Umbilical cord (tissue), 2 donors: ENCODE data around the gene ZNF521. TPM values are rescaled to one million over a fixed set of nuclear protein-coding genes. Genes with fewer than 3 reads are reported as not detected.
A peak's percentile ranks its signal among the peaks of the same experiment; 100 is the strongest.

ENCODE experiments used
- DNase-seq: peaks from one replicate; pipeline ENCODE4 v3.0.0-alpha.2; 2015; ENCODE audit warnings: low spot score
- total RNA-seq: library from RNA; depleted of rRNA; stranded (reverse); fragments of >200 nt; gene quantifications from one replicate; pipeline ENCODE4 v1.2.3, GENCODE V29; 2014; ENCODE audit warnings: low replicate concordance; ENCODE audit not compliant: insufficient read depth

Gene ZNF521
- total RNA-seq, 1 donor from 2014 or later = 50.6 TPM

DNA sequence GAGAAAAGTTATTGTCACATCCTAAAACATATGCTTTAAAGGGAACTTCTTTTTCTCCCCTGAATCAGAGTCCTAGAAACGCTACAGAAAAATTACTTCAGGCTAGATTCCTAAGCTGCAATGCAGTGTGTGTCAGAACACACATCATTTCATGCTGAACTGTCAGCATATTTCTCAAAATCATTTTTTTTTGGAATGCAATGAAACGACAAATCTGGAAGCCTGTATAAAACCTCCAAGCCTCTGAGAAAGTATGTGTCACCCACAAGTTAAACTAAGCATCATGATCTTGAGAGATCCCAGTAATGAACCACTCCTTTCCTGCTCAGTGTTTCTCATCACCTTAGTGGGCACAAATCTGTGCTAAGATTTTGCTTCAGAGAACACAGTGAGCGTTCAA, 276.2 kb downstream of the ZNF521 start:
- peak; percentile 79 for DNase-seq

DNA sequence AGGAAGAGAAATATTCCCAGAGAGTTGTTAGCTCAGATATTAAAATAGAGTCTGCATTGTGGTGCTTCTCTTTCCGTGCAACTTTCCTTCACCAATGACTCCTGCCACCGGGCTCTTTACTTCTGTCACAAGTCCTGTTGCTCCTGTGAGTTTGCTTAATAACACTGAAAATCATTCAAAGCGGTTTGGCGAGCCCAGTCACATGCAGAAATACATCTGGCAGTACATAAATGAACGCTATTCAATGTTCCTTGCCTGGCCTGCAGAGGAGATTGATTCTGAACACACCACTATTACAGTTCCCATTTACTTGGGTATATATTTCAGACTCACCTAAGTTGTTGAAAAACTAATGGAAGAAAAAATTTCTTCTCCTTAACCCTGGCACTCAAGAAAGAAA, 276.6 kb downstream of the ZNF521 start:
- peak; percentile 14 for DNase-seq

DNA sequence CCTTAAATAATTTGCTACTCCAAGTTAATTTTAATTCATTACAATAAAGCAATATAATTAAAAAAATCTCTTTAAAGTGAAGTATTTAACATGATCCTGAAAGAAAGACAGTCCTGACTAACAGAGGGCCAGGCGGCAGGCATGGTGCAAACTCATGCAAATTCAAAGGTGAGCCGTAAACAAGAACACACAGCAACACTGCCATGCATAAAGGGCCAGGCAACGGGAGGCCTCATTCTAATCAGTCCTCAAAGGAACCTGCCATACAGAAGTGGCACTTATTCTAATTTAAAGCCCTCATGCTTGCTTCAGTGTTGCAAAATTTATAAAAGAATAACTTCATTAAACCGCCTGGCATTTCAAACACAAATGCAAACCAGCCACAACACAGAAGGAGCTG, 277.0 kb downstream of the ZNF521 start:
- no peak for DNase-seq

DNA sequence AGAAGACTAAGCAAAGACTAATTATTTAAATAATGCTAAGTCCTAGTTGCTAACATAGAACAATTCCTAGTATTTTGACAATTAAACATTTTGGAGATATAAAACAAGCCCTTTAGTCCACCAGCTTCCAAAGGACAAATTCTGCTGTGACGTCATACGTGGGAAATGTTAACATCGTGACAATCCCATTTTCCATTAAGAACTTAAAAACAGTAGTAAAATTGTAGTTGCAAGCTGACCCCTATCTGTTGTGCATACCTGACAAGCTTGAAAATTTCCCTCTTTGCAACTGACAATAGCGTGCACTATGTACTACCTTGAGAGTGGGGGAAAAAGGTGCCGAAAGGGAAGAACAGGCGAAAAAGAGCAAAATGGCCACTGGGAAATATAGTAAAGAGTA, 279.8 kb downstream of the ZNF521 start:
- DNase-seq = no peak

DNA sequence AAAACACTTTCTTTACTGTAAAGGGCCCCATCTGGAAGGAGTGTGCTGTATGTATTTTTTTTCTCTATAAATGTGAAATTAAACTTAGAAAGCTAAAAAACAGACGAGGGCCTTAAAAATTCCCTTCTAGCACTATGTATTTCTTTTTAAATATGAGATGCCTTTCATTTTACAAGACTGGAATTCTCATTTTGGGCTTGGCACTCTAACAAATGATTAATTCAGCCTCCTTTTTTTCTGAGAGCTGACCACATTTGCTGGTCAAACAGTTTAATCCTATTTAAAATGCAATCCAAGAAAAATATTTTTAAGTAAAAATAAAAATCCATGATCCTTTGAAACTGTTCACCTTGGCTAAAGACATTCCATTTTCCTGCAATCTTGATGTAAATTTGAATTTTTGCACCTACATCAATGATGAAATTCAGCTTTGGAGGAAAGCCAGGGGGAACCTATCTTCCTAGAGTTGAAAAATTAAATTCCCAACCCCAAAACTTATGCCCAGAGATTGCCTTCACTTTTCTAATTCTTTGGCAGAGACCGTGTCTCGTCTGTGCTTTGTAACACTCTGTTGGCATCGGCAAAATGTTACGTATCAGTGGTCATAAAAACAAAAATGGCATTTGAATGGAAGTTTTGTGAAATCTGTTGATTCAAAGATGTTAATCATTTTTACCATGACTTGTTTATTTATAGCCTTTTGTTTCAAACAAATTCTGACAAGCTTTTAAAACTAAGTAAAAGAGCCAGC, 284.5 kb downstream of the ZNF521 start:
- DNase-seq = no peak

DNA sequence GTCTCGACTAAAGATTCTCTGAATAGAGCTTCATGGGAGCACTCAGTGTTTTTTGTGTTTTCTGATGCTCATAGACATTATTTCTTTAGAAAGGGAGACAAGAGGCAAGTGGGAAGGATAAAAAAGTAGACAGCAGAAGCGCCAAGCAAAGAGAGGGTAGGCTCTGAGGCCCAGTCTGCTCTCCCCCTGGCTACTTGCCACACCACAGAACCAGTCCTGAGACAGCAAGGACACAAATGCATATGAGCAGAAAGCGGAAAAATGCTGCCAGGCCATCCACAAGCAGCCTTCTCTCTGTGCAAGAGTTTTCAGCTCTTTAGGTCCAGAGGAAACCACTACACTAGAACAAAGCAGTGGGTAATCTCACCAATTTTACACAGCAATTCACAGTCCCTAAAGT, 285.4 kb downstream of the ZNF521 start:
- DNase-seq = no peak

DNA sequence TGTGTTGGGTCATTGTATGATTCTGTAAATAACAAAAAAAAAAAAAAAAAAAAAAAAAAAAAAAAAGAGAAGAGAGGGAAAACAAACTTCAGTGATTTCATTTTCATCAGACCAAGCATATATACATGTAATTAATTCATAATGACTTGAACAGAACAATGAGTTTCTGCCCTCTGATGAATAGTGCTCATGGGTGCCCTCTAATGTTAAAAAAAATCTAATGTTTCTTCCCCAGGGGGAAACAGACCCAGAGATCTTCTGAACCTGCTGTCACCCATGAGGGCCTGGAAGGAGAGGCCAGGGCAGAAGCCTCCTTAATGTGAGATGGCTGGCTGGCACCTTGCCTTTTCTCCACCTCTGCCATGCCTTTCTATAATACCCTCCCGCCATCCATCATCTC, 289.2 kb downstream of the ZNF521 start:
- DNase-seq = no peak

DNA sequence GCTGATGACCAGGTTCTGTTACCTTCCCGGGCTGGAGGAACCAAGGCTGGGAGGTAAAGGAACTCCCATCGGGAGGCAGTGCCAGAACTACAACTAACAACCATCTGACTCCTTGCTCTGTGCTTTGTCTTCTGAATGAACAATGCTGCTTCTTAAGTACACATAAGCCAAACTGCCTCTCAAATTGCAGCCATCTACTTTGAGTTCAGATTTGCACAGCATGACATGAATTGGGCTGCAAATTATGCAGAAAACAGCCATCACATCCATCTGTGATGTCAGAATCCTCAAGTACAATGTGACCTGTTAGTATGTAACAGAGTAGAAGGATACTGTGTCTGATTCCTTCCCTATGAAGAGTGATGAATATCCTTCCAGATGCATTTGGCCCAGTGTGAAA, 290.6 kb downstream of the ZNF521 start:
- no peak for DNase-seq

DNA sequence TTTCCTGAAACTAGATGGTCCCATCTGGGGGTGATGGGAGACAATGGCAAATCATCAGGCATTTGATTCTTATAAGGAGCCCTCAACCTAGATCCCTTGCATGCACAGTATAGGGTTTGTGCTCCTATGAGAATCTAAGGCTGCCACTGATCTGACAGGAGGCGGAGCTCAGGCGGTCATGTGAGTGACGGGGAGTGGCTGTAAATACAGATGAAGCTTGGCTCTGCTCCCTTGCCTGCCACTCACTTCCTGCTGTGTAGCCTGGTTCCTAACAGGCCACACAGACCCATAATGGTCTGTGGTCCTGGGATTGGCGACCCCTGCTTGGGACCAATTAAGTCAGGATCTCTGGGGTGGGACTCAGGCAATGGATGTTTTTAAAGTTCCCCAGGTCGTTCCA, 293.4 kb downstream of the ZNF521 start:
- no peak for DNase-seq

DNA sequence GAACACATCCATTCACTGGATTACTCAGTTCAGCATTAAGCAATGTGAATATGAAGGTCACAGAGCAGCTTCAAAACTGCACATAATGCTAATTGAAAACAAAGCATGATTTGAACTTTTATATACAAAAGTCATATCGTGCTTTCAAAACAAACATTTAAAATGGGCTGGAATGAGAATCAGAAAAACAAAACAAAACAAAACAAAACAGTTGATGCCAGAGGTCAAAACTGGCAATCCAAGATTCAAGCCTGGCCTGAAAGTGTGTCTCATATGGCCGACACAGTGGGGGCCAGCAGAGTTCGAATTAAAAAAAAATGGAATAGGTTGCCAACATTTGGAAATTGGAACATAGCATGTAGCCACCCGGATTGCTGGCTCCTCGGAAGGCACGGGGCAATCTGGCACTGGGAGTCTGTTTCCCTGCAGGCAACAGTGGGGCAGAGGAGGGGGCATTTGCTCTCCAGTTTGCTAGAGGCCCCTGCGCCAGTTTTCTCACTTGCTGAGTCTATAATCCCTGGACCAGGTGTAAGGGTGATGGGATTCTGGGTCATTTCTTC, 294.4 kb downstream of the ZNF521 start:
- DNase-seq = no peak

DNA sequence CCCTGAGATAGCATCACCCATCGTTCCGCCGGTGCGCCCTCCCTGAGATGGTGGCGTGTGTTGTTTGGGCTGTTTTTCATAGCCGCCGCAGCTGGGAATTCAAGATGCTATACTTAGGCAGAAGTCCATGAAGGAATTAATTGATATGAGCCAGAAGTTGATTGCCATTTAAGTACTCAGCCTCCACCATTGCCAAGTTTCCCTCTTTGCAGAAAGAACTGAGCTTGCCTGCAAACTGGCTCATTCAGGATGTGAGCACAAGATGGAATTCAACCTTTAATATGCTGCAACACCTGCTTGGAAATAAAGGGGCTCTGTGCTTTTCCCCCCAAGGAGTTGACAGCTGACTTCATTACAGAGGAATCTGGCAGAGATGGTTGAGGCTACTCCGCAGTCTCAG, 295.5 kb downstream of the ZNF521 start:
- no peak for DNase-seq

DNA sequence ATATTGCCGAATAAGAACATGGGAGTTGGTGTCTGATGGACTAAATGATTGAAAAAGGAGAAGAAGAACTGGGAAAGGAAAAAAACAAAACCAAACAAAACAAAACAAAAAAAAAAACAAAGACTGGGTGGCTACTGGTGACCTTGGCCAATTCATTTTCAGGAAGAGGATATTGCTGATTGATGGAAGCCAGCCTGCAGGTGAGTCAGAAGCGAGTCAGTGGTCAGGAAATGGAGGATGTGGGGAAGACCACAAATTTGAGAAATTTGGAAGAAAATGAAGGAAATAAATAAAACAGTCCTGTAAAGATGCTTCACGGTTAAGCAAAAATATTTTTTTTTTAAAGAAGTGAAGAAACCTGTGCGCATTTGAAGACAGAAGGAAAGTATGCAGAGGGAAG, 296.9 kb downstream of the ZNF521 start:
- DNase-seq = no peak

DNA sequence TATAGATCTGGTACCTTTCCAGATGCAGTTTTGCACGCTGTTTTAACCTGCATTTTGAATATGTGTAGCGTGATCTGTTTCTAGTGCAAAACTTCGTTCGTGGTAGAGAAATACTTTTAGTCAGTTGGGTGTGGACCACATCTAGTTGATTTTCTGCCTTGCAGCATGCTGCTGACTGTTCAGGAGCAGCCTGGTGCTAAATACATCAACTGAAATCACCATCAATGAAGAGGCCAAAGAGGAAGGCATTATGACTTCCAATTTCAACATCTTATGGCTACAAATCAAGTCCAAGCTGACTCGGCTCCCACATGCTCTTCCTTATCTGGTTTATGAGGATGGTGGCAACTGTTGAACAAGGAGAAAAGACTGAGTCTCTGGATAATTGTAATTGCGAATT, 298.5 kb downstream of the ZNF521 start:
- DNase-seq = peak; percentile 70

DNA sequence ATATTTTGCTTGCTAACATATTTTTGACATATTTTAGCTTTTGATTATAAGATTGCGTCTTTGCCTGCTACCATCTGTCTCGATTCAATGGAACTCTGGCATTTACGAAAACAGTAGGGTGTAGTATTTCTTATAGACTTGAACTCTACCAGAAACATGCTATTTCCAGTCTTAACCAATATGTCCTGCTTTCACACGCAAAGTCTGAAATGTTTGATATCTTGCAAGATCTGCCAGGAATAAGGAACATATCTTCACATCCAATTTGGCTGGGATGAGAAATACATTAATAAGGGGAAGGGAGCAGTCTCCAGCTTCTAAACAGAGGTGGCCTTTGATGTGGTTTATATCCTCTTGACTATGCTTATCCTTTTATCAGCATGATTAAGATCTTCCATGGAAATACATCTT, 299.4 kb downstream of the ZNF521 start:
- DNase-seq = peak; percentile 93

DNA sequence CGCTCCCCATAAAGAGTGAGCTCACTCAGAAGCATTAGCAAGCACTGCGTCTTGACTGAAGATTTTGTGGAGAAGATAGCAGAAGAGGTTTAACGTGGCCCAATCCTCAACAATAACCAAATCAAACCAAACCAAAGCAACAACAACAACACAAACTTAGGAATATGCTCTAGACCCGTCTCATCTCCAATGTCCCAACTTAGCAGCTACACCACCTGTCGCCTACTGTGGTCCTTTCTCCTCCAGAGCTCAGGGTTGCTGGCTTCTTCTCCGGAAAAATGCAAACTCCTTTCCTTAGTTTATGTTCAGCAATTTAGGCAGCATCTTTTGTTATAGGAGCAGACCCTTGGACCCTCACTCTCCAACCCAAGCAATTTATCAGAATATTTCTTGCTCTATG, 301.4 kb downstream of the ZNF521 start:
- DNase-seq = no peak

DNA sequence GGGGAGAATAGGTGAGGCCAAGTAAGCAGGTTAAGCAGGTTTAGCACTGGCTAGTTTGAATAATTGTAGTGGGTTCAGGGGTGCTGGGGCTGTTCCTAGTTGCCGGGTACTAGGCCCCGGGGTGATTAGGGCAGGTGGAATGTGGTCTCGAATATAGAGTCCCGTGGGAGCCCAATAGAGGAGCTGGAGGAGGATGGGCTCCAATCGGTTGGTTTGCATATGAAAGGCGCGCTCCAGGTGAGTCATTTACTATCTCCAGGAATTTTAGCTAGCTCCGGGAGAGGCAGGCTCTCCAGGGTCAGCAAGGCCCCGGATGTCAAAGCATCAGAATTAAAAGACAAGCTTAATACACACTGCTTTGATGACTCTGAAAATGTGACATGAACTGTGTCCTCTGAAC, 304.0 kb downstream of the ZNF521 start:
- no peak for DNase-seq

DNA sequence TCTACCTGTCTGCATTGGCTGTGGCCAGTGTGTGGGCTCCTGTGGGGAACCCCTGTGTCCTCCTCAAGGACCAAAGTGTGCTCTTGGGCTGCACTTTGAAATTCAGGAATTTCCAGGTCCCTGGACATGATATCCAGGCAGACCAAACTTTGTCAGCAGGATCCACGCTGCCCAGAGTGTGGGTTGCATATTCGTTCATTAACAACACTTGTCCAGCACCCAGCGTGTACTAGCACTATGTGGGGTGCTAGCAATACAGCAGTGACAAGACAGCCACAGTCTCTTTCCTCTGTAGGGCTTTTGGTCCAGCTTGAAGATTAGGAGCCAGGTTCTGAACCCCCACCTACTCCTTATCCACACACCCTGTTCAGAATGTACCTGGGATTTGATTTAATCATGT, 304.5 kb downstream of the ZNF521 start:
- no peak for DNase-seq

DNA sequence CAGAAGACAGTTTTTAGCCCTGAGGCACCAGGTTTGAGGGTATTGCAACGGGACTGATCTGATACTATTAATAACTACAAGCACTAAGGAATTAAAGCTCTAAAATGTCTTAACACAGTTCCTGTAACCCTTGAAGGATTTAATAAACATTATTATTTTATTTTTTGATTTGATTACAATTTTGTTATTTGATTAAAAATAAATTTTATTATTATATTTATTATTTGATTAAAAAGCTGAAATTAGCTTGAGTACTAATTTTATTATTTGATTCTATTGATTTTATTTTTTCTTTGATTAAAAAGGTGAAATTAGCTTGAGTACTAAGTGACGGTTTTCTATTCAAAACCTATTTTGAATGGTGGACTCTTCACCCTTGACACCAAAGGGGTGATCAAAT, 307.3 kb downstream of the ZNF521 start:
- no peak for DNase-seq

DNA sequence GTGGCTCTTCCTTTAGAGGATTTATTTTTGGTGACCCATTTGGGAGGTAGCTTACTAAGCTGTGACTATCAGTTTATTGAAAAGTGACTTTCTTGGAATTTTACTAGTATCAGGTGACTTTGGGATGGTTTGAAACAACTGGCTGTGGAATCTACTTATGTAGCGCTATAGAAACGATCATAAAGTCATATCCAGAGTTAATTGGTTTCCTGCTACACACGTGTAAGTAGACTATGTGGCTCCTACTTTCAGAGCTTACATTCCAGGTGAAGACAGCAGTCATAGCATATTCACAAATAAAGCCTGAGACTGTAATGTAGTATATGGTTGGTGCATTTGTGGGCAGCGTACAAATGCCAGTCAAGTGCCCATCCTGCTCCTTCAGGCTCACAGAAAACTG, 308.9 kb downstream of the ZNF521 start:
- no peak for DNase-seq

DNA sequence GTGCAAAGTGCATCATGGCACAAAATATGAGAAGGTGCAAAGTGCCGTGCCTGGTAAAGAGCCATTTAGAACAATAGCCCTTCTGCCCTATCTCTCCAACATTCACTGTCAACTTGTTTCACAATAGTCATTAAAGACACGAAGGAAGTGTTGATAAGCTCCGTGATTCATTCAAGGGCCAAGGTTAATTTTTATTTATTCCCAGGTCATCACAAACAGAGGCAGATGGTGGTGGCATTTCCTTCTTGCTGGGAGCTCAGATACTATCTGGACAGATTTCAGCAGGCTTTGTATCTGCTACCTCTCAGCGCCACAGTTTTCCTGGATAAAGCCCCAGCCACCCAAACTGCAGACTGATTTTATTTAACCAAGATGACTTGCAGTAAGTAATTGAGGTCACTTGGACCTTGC, 309.3 kb downstream of the ZNF521 start:
- no peak for DNase-seq

DNA sequence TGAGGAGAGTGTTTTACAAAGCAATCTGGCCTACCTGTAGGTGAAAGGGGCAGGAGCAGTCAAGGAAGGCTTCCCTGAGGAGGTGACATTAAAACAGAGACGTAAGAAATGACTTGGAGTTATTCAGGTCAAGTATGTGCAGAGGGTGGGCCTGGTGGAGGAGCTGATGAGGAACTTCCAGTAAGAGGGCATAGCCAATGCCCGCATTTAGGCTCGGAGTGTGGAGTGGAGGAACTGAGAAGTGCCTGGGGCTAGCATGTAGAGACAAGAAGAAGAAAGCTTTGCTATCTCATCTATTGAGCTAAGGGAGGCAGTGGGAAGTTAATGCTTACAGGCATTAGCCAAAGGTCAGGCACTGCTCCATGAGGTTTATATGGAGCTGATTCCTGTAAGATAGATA, 312.2 kb downstream of the ZNF521 start:
- DNase-seq = no peak

DNA sequence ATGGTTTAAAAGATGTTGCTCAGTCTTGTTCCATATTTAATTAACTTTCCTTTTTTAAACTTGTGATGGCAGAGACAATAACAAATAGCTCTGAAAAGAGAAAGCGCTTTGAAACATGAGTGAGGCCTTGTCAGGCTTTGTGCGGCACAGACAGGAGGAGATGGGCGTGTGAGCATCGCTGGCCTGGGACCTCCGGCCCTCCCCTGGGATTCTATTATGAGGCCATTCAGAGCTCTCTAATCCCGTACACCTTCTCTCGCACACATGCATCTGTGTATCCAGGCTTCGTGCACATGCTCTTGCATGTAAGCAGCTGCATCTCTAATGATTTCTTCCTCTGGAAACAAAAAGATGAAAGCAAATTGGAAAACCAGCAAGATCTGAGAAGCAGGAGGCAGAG, 313.7 kb downstream of the ZNF521 start:
- no peak for DNase-seq

DNA sequence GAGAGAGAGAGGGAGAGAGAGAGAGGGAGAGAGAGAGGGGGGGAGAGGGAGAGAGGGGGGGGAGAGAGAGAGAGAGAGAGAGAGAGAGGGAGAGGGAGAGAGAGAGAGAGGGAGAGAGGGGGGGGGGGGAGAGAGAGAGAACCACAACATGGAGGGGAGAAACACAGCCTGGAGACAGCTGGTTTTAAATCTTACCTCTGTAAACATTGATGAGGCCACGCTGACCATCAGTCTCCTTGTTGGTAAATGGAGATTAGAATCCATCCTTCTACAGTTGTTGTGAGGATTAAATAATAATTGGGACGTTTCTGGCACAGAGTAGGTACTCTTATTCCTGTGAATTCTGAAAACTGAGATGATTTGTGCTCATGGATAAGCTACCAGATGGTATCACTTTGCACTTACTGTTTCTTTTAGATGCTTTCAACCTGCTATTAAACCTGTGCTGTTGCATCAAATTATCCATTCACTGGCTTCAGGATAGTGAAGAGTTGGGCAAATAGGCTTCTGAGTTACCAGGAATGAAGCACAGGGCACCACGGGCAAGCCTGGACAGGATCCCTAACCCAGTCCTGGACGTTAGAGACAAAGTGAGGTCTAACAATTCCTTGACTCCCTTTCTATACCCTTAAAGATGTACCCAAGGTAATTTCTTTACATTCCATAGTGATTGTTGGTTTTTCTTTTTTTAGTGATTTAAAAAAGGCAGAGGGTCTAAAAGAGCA, 318.1 kb downstream of the ZNF521 start:
- DNase-seq = no peak
